ENCODE results near the gene KLC3.

GRCh38 chr19:45327404-45328143 lies 13.0 kb upstream of the KLC3 start:
- TF ChIP-seq CTCF (conservative IDR thresholded peaks at IDR 0.05; ENCODE audit: low read length) (no peak), EZH2phosphoT487 (IDR thresholded peaks at IDR 0.05; ENCODE audit: borderline replicate concordance) (no peak)

Measured in Loucy (cell line).